BLaER1 treated with 17β-estradiol and CSF1 and Interleukin-3, amounts not matched to agents 10 nM and 100 nM (cell line): ENCODE measurements around the gene SLC35F1.

Experiments used
- H3K27ac ChIP-seq, 11 experiments: shearing (Covaris generic); formaldehyde crosslinking; 2 replicates each; pipeline ENCODE4 v1.8.1; 2022
- H3K27me3 ChIP-seq, 11 experiments: shearing (Covaris generic); formaldehyde crosslinking; 2 replicates each; pipeline ENCODE4 v1.8.1; 2022
- H3K36me3 ChIP-seq, 11 experiments: shearing (Covaris generic); formaldehyde crosslinking; 2 replicates each; pipeline ENCODE4 v1.8.1; 2022
- H3K4me1 ChIP-seq, 10 experiments: shearing (Covaris generic); formaldehyde crosslinking; 2 replicates each; pipeline ENCODE4 v1.8.1; 2022
- H3K4me2 ChIP-seq, 11 experiments: shearing (Covaris generic); formaldehyde crosslinking; 2 replicates each; pipeline ENCODE4 v1.8.1; 2022
- H3K4me3 ChIP-seq, 10 experiments: shearing (Covaris generic); formaldehyde crosslinking; 2 replicates each; pipeline ENCODE4 v1.8.1; 2022
- H3K9ac ChIP-seq, 11 experiments: shearing (Covaris generic); formaldehyde crosslinking; 2 replicates each; pipeline ENCODE4 v1.8.1; 2022
- H3K9me3 ChIP-seq, 11 experiments: shearing (Covaris generic); formaldehyde crosslinking; replicated peaks in 1 of 11; 2 replicates each; pipeline ENCODE4 v1.8.1; 2022
- H4K20me1 ChIP-seq, 11 experiments: shearing (Covaris generic); formaldehyde crosslinking; 2 replicates each; pipeline ENCODE4 v1.8.1; 2022
- Cebpa-rat ChIP-seq, 11 experiments: shearing (Covaris generic); IDR thresholded peaks; 2 replicates each; pipeline ENCODE4 v1.8.1; 2022

Gene SLC35F1

GRCh38 chr6:118350881-118351430 lies 443.9 kb downstream of the SLC35F1 start:
- Histone ChIP-seq H4K20me1 (no peaks in the 10 kb centered on the region), H3K4me2 (no peak overlapping the region), H3K27me3 (no peaks in the 10 kb centered on the region), H3K9me3 (peaks cover 0 to 11% (median 4%) of the 10 kb centered on the region in 11 experiments; a peak in 8 of 22 replicates), H3K4me3 (no peak overlapping the region), H3K4me1 (peaks cover 0 to 12% (median 3%) of the 10 kb centered on the region in 10 experiments; a peak in 6 of 20 replicates), H3K36me3 (no peaks in the 10 kb centered on the region), H3K9ac (no peak overlapping the region), H3K27ac (no peak overlapping the region)
- TF ChIP-seq Cebpa-rat (IDR thresholded peaks at IDR 0.05) = no peak

- no peak overlapping the region for H3K9ac ChIP-seq
- H3K9me3 ChIP-seq = peaks cover 0 to 6% (median 0%) of the 10 kb centered on the region in 11 experiments; a peak in 5 of 22 replicates
- no peaks in the 10 kb centered on the region for H3K27me3 ChIP-seq
- H3K27ac ChIP-seq = no peak overlapping the region
- no peaks in the 10 kb centered on the region for H3K36me3 ChIP-seq
- TF ChIP-seq Cebpa-rat (IDR thresholded peaks at IDR 0.05) = no peak
- no peaks in the 10 kb centered on the region for H3K4me1 ChIP-seq
- H3K4me2 ChIP-seq = no peak overlapping the region
- no peak overlapping the region for H3K4me3 ChIP-seq
- H4K20me1 ChIP-seq = no peaks in the 10 kb centered on the region
These were observed 446.5 kb downstream of the SLC35F1 start for GRCh38 chr6:118353564-118353963.

GRCh38 chr6:118354641-118355040 lies 447.6 kb downstream of the SLC35F1 start:
- Histone ChIP-seq H3K27ac (no peak overlapping the region), H3K9ac (no peak overlapping the region), H3K36me3 (no peaks in the 10 kb centered on the region), H3K4me1 (no peaks in the 10 kb centered on the region), H3K4me2 (no peak overlapping the region), H3K4me3 (no peak overlapping the region), H4K20me1 (no peaks in the 10 kb centered on the region), H3K27me3 (no peaks in the 10 kb centered on the region), H3K9me3 (peaks cover 0 to 6% (median 0%) of the 10 kb centered on the region in 11 experiments; a peak in 4 of 22 replicates)
- no peak for TF ChIP-seq Cebpa-rat (IDR thresholded peaks at IDR 0.05)

GRCh38 chr6:118356054-118356453 lies 449.0 kb downstream of the SLC35F1 start:
- H3K4me1 ChIP-seq = no peaks in the 10 kb centered on the region
- H3K9ac ChIP-seq = no peak overlapping the region
- H3K9me3 ChIP-seq = peaks cover 0 to 6% (median 0%) of the 10 kb centered on the region in 11 experiments; a peak in 4 of 22 replicates
- no peaks in the 10 kb centered on the region for H3K36me3 ChIP-seq
- no peaks in the 10 kb centered on the region for H4K20me1 ChIP-seq
- no peak overlapping the region for H3K4me3 ChIP-seq
- no peak overlapping the region for H3K4me2 ChIP-seq
- H3K27ac ChIP-seq = no peak overlapping the region
- TF ChIP-seq Cebpa-rat (IDR thresholded peaks at IDR 0.05) = no peak
- no peaks in the 10 kb centered on the region for H3K27me3 ChIP-seq

GRCh38 chr6:118356686-118357085 lies 449.6 kb downstream of the SLC35F1 start:
- Histone ChIP-seq H3K27me3 (no peaks in the 10 kb centered on the region), H3K4me3 (no peak overlapping the region), H3K9me3 (peaks cover 0 to 6% (median 0%) of the 10 kb centered on the region in 11 experiments; a peak in 4 of 22 replicates), H3K4me2 (no peak overlapping the region), H3K9ac (no peak overlapping the region), H3K27ac (no peak overlapping the region), H3K36me3 (no peaks in the 10 kb centered on the region), H4K20me1 (no peaks in the 10 kb centered on the region), H3K4me1 (no peaks in the 10 kb centered on the region)
- TF ChIP-seq Cebpa-rat (IDR thresholded peaks at IDR 0.05) = no peak
